Suprapubic skin (tissue), 4 donors: ENCODE measurements around the gene EXOC3. TPM values are rescaled to one million over a fixed set of nuclear protein-coding genes. Genes with fewer than 3 reads are reported as not detected.

Experiments used
- DNase-seq, 2 donors: peaks; one replicate each; pipeline ENCODE4 v3.0.0-alpha.2; 2019; ENCODE audit warnings: low spot score in 2 of 2
- H3K27ac ChIP-seq: fragments of 200-600 bp; sonication (generic); one replicate; pipeline ENCODE4 v1.5.1; 2019
- H3K27me3 ChIP-seq: fragments of 200-600 bp; sonication (generic); one replicate; pipeline ENCODE4 v1.5.1; 2019
- H3K36me3 ChIP-seq: fragments of 200-600 bp; sonication (generic); one replicate; pipeline ENCODE4 v1.5.1; 2019
- H3K4me1 ChIP-seq: fragments of 200-600 bp; sonication (generic); one replicate; pipeline ENCODE4 v1.5.1; 2019
- H3K4me3 ChIP-seq: fragments of 200-600 bp; sonication (generic); one replicate; pipeline ENCODE4 v1.5.1; 2019; ENCODE audit warnings: mild to moderate bottlenecking
- H3K9me3 ChIP-seq: fragments of 200-600 bp; sonication (generic); one replicate; pipeline ENCODE4 v1.5.1; 2019
- EP300 ChIP-seq: sonication (generic); formaldehyde crosslinking; IDR thresholded peaks from one replicate; pipeline ENCODE4 v1.6.1; 2017; ENCODE audit warnings: antibody characterized with exemption
- POLR2A ChIP-seq, 2 donors: fragments of 450-650 bp; IDR thresholded peaks; one replicate each; pipeline ENCODE4 v1.6.1; 2017; ENCODE audit warnings: antibody characterized with exemption in 2 of 2, mild to moderate bottlenecking in 2 of 2, moderate library complexity in 2 of 2
- POLR2AphosphoS5 ChIP-seq, 3 donors: sonication (generic); formaldehyde crosslinking; IDR thresholded peaks; one replicate each; pipeline ENCODE4 v1.6.1; 2017; ENCODE audit warnings: antibody characterized with exemption in 3 of 3
- WGBS: methylation state at CpG from one replicate; pipeline ENCODE4 v1.1.5; 2018; 5-methylcytosine and 5-hydroxymethylcytosine counted together
- total RNA-seq, 4 donors: library from RNA; depleted of rRNA; stranded (reverse); fragments of >200 nt; gene quantifications; one replicate each; pipeline ENCODE4 v1.1.0, GENCODE V29; 2016
- TF ChIP-seq, protein P1 (sequence below), 2 donors: fragments of 200-600 bp in 1 of 2; fragments of 450-650 bp in 1 of 2; sonication (generic) in 1 of 2; IDR thresholded peaks; one replicate each; pipeline ENCODE4 v1.5.1; 2016 to 2019; ENCODE audit warnings: antibody characterized with exemption in 2 of 2, mild to moderate bottlenecking in 1 of 2, moderate library complexity in 1 of 2

EXOC3 gene
- total RNA-seq, 4 donors from 2014 or later, result 68.9 to 199 (median 83.4) TPM

DNA sequence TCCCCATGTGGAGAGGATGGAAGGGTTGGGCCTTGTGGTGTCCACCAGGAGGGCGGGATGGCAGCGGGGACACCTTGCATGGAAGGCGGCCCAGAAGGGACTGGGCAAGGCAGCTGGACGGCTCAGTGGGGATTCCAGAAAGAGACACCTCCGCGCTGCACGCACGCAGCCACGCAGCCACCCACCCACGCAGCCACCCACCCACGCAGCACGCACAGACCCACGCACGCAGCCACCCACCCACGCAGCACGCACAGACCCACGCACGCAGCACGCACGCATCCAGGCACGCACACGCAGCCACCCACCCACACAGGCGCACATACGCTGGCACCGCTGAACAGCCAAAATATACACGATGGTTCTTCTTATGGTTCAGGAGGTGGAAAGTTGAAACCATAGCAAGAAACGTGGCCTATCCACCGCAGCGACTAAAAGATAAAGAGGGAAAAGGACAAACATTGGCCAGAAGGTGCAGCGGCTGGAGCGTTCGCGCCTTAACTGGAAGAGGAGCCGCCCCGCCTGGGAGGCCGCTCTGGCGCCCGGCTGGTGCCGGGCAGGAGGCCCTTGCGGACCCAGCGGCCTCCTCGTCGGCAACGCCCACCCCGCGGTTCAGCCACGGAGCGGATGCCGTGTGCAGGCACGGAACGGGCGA lies 22.2 kb upstream of the EXOC3 start:
- Histone ChIP-seq H3K36me3 (no peaks in the 10 kb centered on the region), H3K9me3 (no peaks in the 10 kb centered on the region), H3K4me3 (no peak overlapping the region), H3K27ac (no peak overlapping the region), H3K4me1 (peaks cover 4% of the 10 kb centered on the region), H3K27me3 (no peaks in the 10 kb centered on the region)
- peak; percentile 69 to 72 for DNase-seq
- TF ChIP-seq, protein P1, sequence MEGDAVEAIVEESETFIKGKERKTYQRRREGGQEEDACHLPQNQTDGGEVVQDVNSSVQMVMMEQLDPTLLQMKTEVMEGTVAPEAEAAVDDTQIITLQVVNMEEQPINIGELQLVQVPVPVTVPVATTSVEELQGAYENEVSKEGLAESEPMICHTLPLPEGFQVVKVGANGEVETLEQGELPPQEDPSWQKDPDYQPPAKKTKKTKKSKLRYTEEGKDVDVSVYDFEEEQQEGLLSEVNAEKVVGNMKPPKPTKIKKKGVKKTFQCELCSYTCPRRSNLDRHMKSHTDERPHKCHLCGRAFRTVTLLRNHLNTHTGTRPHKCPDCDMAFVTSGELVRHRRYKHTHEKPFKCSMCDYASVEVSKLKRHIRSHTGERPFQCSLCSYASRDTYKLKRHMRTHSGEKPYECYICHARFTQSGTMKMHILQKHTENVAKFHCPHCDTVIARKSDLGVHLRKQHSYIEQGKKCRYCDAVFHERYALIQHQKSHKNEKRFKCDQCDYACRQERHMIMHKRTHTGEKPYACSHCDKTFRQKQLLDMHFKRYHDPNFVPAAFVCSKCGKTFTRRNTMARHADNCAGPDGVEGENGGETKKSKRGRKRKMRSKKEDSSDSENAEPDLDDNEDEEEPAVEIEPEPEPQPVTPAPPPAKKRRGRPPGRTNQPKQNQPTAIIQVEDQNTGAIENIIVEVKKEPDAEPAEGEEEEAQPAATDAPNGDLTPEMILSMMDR (IDR thresholded peaks at IDR 0.05), result no peak
- TF ChIP-seq EP300 (no peak), POLR2A (IDR thresholded peaks at IDR 0.05) (no peak), POLR2AphosphoS5 (IDR thresholded peaks at IDR 0.05) (no peak)
- 94% methylated on average over 33 of the region's 52 CpGs for WGBS

DNA sequence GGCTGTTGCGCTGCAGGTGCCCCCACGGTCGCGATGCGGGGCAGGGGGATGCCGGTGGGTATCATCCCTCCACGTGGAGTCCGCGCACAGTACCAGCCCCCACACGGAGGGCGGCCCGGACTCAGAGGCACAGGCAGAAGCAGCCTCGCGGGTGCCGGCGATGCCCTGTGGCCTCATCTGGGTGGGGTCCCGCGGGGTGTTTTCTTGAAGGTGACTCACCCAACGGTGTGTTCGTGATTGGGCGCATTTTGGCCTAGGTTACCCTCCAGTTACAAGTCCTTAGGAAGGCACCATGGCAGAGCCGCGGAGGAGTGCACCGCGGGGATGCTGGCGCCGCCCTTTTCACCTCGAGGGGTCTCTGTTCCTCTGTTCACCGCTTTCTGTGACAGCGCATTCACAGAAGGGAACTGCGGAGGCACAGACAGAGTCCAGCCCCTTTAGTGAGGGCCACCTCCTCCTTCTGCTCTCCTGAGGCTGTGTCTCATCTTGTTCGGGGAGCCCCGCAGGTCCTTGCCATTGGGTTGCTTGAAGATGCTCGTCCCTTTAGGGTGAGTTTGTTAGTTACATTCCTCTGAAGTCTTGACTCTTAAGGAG lies 21.6 kb upstream of the EXOC3 start:
- Histone ChIP-seq H3K9me3 (no peaks in the 10 kb centered on the region), H3K4me1 (peaks cover under 1% of the 10 kb centered on the region), H3K27ac (no peak overlapping the region), H3K27me3 (no peaks in the 10 kb centered on the region), H3K4me3 (no peak overlapping the region), H3K36me3 (no peaks in the 10 kb centered on the region)
- no peak for TF ChIP-seq POLR2AphosphoS5 (IDR thresholded peaks at IDR 0.05)
- TF ChIP-seq, protein P1 (IDR thresholded peaks at IDR 0.05), result no peak
- DNase-seq, result peak; percentile 58 to 77
- WGBS, result 84% methylated on average over 14 of the region's 34 CpGs

DNA sequence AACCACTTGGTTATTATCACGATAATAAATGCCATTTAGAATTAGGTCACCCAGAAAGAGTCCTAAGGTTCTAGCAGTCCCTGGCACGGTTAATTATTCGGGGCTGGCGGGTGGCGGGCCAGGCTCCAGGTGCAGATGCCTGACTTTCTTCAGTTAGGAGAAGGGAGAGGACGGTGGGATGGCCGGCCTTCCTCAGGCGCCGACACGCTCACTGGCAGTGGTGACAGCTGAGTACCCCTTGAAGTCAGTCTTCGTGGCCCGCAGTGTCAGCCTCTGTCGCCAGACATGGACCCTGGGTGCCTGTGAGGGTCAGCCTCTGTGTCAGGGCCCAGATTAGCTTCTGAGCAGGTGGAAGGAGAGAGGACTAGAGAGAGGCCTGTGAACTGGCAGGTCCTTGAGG lies 21.1 kb upstream of the EXOC3 start:
- Histone ChIP-seq H3K4me3 (no peak overlapping the region), H3K4me1 (no peaks in the 10 kb centered on the region), H3K27me3 (no peaks in the 10 kb centered on the region), H3K27ac (no peak overlapping the region), H3K9me3 (no peaks in the 10 kb centered on the region), H3K36me3 (no peaks in the 10 kb centered on the region)
- WGBS, result 86% methylated on average over 13 of the region's 13 CpGs
- TF ChIP-seq EP300 (no peak), POLR2A (IDR thresholded peaks at IDR 0.05) (no peak), POLR2AphosphoS5 (IDR thresholded peaks at IDR 0.05) (no peak)
- TF ChIP-seq, protein P1 (IDR thresholded peaks at IDR 0.05), result no peak
- peak; percentile 54 to 66 for DNase-seq

DNA sequence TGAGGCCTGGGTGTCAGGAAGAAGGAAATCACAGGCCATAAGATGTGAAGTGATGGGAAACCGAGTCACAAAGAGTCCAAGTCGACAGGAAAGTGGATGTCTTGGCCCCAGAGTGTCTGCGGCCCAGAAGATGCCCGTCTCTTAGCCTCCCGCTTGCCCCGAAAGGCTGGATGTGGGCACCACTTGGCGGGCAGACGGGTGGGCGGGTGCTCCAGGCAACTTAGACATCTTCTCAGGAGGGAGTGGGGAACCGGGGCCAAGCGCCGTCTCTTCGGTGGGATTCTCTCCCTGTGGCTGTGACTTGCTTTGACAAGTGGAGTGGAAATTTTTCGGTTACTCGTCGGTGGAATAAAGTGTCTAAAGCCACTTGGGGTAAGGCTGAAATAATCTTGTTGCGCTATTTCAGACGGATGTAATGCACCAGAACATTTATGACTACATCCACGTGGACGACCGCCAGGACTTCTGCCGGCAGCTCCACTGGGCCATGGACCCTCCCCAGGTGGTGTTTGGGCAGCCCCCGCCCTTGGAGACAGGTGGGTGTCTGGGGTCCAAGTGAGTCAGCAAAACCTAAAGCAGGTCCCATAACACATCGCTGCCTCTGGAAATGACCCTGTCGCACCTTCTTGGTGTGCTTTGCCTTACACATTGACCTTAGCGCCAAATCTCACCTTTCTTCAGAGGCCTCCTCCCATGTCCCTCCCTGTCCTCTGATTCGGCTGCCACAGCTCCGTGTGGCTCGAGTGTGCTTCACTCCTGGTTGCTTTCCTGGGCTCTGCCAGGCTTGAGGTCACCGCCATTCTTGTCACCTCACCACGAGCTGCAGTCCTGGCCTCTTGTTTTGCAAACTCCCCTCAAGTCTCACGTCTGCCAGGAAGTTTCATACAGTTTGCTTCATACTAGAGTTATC lies 20.4 kb upstream of the EXOC3 start:
- no peak overlapping the region for H3K4me3 ChIP-seq
- peak; percentile 50 to 65 for DNase-seq

More for the DNA sequence above, 20.4 kb upstream of the EXOC3 start:
- H3K27me3 ChIP-seq, result no peaks in the 10 kb centered on the region
- no peaks in the 10 kb centered on the region for H3K4me1 ChIP-seq
- no peaks in the 10 kb centered on the region for H3K36me3 ChIP-seq
- TF ChIP-seq POLR2A (IDR thresholded peaks at IDR 0.05), result no peak
- no peak for TF ChIP-seq POLR2AphosphoS5 (IDR thresholded peaks at IDR 0.05)
- TF ChIP-seq, protein P1 (IDR thresholded peaks at IDR 0.05), result no peak
- H3K27ac ChIP-seq, result no peak overlapping the region
- 85% methylated on average over 32 of the region's 32 CpGs for WGBS
- H3K9me3 ChIP-seq, result no peaks in the 10 kb centered on the region
